ENCODE data around the gene ABLIM1. TPM values are rescaled to one million over a fixed set of nuclear protein-coding genes. Genes with fewer than 3 reads are reported as not detected.

Gene ABLIM1
- total RNA-seq, 1 donor from 2014 or later: 30.2 TPM

DNA sequence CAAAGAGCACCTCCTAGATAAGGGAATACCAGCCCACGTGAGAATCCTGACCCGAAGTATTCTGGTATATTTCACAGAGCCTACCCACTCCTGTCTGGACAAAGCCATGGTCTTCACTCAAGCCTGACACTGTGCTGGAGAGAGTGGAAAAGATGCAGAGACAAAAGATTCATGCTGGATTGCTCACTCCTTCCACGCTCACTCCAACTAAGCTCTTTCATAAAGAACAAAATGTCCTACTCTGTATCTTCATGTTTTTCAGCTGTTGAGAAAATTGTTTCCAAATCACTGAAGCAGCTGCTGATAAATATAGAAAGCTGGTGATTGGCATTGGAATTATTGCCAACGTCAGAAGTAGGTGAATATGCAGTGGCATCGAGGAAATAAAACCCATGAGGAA lies 106.0 kb downstream of the ABLIM1 start:
- H3K4me3 ChIP-seq (ENCODE audit: low read depth, low read length): no peak overlapping the region
- no peak for DNase-seq (ENCODE audit: low read depth)
- TF ChIP-seq, protein P1, sequence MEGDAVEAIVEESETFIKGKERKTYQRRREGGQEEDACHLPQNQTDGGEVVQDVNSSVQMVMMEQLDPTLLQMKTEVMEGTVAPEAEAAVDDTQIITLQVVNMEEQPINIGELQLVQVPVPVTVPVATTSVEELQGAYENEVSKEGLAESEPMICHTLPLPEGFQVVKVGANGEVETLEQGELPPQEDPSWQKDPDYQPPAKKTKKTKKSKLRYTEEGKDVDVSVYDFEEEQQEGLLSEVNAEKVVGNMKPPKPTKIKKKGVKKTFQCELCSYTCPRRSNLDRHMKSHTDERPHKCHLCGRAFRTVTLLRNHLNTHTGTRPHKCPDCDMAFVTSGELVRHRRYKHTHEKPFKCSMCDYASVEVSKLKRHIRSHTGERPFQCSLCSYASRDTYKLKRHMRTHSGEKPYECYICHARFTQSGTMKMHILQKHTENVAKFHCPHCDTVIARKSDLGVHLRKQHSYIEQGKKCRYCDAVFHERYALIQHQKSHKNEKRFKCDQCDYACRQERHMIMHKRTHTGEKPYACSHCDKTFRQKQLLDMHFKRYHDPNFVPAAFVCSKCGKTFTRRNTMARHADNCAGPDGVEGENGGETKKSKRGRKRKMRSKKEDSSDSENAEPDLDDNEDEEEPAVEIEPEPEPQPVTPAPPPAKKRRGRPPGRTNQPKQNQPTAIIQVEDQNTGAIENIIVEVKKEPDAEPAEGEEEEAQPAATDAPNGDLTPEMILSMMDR (conservative IDR thresholded peaks at IDR 0.05; ENCODE audit: low read depth, low read length): no peak

DNA sequence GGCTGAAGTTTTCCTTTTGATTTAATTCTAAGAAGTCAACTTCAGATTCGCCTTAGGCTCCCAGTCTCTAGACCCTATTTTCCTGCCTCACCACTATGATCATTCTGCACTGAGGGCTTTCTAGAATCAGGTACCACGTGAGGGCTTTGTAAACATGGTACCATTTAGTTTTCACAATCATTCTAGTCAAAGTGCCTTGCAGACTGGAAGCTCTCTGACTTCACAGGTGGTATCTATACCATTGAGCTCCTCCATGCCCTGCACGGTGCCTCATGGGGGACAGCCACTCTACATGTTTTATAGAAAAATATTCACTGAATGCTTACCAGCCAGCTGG lies 106.5 kb downstream of the ABLIM1 start:
- DNase-seq (ENCODE audit: low read depth): no peak
- TF ChIP-seq, protein P1 (conservative IDR thresholded peaks at IDR 0.05; ENCODE audit: low read depth, low read length): no peak
- H3K4me3 ChIP-seq (ENCODE audit: low read depth, low read length): no peak overlapping the region

DNA sequence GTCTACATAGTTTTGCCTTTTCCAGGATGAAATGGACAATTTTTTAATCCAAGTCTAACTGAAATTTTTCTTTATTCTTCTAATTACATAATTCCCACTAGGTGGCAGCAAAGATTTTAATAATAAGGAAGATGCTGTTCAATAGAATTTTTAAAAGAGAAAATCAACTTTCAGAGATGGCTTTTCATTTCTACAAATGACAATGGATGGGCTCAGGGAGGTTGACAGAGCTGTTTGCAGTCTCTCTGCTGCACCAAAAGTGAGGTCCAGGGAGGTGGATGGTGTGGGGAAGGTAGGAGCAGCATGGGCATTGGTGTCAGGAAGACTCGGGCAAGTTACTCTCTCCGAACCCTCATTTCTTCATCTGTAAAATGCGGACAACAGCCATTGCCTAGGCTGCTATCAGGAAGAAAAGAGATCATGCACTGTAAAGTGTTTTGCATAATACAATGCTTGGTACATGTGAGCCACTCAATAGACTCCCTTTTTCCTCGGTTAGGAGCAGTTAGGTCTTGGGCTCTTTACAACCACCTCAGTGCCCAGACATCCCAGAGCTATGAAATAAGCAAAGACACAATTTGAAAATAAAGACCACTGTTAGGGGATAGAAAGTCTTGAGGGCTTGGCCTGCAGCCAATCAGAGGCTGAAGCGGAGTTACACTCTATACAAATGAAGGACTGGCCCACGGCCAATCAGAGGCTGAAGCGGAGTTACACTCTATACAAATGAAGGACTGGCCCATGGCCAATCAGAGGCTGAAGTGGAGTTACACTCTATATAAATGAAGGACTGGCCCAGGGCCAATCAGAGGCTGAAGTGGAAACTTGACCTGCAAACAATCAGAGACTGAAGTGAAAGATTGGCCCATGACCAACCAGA lies 107.1 kb downstream of the ABLIM1 start:
- no peak for DNase-seq (ENCODE audit: low read depth)
- TF ChIP-seq, protein P1 (conservative IDR thresholded peaks at IDR 0.05; ENCODE audit: low read depth, low read length): peak; percentile 42
- no peak overlapping the region for H3K4me3 ChIP-seq (ENCODE audit: low read depth, low read length)

DNA sequence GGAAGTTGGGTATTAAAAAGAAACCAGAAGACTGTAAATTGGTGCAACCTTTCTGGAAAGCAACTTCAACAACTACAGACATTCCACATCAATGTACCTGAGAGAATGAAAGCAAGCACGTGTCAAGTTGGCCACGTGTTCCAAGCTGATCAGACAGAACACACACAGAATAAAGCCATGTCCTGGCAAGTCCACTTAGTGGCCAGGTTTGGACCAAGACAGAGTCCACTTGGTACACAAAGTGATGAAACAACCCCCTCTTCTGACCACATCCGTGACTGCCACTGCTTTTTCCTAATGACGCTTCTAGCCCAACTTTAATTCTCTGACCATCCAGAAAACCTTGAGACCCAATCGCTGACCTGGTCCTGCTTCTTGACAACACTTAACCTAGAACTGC lies 109.4 kb downstream of the ABLIM1 start:
- no peak overlapping the region for H3K4me3 ChIP-seq (ENCODE audit: low read depth, low read length)
- TF ChIP-seq, protein P1 (conservative IDR thresholded peaks at IDR 0.05; ENCODE audit: low read depth, low read length): peak; percentile 54
- DNase-seq (ENCODE audit: low read depth): no peak

DNA sequence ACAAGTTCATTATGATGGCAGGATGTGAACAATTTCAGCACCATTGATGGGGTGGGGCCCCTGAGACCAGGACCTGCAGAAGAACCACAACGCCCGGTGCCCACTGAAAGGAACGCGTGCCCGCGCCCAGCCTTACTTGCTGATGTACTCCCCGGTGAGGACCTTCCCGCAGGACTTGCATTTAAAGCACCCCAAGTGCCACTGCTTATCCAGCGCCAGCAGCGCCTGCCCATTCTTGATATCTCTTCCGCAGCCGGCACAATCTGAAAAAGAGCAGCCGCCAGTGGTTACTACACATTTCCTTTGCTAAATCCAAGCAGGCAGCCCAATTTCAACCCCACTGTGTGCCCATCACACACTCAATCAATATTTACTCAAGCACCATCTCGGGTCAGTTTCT lies 110.6 kb downstream of the ABLIM1 start:
- H3K4me3 ChIP-seq (ENCODE audit: low read depth, low read length): no peak overlapping the region
- DNase-seq (ENCODE audit: low read depth): no peak
- TF ChIP-seq, protein P1 (conservative IDR thresholded peaks at IDR 0.05; ENCODE audit: low read depth, low read length): no peak

DNA sequence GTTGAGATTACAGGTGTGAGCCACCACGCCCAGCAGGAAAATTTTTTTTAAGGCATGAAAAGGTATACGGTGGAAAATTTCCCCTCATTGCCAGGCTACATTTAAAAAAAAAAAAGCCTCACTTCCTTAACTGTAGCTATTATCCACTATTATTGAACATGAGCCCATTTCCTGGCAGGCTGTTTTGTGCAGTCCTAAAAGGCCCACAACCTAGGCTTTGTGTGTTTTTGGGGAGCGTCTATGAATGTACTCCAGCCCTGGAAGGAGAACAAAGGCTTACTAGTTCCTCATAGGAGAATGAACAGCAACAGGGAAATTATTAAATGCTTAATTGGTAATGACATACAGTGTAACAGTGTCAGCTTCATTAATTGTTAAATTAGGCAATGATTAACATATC lies 111.0 kb downstream of the ABLIM1 start:
- DNase-seq (ENCODE audit: low read depth): no peak
- TF ChIP-seq, protein P1 (conservative IDR thresholded peaks at IDR 0.05; ENCODE audit: low read depth, low read length): no peak
- H3K4me3 ChIP-seq (ENCODE audit: low read depth, low read length): no peak overlapping the region

DNA sequence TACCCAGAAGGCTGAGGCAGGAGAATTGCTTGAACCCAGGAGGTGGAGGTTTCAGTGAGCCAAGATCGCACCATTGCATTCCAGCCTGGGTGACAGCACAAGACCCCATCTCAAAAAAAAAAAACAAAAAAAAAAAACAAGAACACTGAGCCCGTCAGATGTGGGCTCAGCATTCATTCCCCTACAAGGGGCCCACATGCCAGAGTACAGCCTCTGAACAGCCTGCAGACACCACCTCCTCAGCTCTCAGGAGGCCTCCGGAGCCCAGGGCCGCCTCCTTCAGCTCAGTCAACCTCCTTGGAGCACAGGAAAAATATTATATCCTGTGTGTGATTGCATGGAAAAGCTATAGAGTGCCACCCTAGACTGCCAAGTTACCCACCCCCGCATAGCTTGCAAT lies 112.3 kb downstream of the ABLIM1 start:
- H3K4me3 ChIP-seq (ENCODE audit: low read depth, low read length): no peak overlapping the region
- no peak for DNase-seq (ENCODE audit: low read depth)
- TF ChIP-seq, protein P1 (conservative IDR thresholded peaks at IDR 0.05; ENCODE audit: low read depth, low read length): no peak
